NOMO-1 treated with dmso at 0.1 percent for 144 hours (cell line): ENCODE measurements around the gene ZNF765.
A peak's percentile ranks its signal among the peaks of the same experiment; 100 is the strongest.
"Not testable (repeated sequence)": the region's sequence is repeated elsewhere in the genome, so short reads cannot be mapped to it uniquely, and the experiment has no call there.

ENCODE experiments used
- DNase-seq: peaks from one replicate; lab custom pipeline; 2025; ENCODE audit not compliant: unreplicated experiment; lab: John Stamatoyannopoulos, UW

Gene ZNF765

GRCh38 chr19:53394974-53395839 is at the start of gene ZNF765:
Gene ZNF765 (plus strand): TSS chr19:53395149. CDS start chr19:53398016, 2,867 bp downstream.
- peak; percentile 75 for DNase-seq

DNA sequence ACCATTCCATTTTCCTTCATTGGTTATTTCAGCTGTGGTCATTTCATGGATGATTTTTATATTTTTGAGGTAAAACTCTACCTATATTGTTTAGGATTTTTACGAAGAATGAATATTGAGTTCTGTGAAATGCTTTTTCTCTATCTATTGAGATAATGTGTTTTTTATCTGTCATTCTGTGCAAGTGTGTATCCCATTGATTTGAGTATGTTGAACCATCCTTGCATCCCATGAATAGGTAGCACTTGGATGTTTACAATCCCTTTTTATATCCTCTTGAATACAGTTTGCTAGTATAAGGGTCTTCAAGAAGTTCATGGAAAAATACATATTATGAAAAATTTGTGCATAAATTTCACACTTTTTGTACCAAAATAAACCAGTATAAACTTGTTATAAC is 39.2 kb upstream of the ZNF765 start:
- no peak for DNase-seq

DNA sequence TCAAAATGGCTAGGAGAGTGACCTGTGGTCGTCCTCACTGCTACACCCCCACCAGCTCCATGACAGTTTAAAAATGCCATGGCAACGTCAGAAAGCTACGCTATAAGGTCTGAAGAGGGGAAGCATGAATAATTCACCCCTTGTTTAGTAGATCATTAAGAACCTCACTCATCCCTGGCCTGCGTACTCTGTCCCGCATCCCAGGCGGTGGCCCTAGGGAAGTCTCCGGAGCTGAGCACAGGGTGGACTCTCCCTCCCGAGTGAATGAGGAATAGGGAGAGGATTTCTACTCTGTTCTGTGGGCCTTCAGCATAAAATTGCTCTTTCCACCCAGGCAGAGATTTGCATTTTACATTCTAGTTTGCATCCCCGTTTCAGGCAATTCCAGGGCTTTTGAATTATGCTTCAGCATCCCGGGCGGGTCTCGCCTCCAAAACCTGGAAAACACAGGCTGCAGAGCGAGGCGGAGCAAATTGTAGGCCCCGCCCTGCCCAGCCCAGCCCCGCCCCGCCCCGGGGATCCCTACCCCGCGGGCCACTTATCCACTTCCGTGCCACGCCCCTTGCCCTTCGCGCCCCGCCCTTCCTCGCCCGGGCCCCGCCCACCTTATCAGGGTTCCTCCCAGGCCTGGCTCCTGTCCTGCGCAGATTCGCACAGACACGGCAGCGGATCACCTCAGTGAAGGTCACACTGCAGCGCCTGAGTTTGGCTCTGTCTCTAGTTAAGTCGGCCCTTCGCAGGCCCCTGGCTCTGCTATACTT is 36.9 kb upstream of the ZNF765 start:
- DNase-seq: no peak

- not testable (repeated sequence) for DNase-seq
Observed at GRCh38 chr19:53360056-53360455, 34.9 kb upstream of the ZNF765 start.

DNA sequence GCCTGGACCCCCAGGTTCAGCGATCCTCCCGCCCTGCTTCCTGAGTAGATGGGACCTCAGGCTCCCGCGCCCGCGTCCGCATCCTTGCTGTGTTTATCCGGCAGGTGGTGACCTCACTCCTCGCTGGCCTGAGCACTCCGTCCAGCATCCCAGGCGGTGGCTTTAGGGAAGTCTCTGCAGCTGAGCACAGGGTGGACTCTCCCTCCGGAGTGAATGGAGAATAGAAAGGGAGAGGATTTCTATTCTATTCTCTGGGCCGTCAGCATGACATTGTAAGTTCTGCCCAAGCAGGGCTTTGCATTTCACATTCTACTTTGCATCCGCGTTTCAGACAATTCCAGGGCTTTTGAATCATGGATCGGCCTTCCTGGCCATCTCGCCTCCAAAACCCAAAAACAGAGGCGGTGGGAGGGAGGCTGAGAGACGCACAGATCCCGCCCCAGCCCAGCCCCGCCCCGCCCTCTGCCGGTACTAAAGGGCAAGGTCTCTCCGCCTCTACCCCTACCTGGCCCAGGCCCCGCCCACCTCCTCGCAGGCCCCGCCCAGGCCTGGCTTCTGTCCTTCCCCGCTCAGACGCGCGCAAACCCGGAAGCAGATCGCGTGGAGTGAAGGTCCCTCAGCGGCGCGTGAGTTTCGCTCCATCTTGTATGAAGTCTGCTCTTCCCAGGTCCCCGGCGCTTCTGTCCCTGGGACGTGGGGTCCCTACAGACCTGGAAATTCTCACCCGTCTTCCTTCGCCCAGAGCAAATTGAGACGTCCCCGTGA is 29.6 kb upstream of the ZNF765 start, which contains the start of gene ZNF525:
Gene ZNF525, plus strand, starts transcription at position 572 of the 765 bp plus-strand sequence. CDS start 6,577 bp downstream, outside the sequence.
- DNase-seq: peak; percentile 91

- peak; percentile 38 for DNase-seq
Observed at GRCh38 chr19:53365899-53366493, 29.0 kb upstream of the ZNF765 start.

- DNase-seq: no peak
Observed at GRCh38 chr19:53372196-53372595, 22.8 kb upstream of the ZNF765 start.

GRCh38 chr19:53374288-53374687 is 20.7 kb upstream of the ZNF765 start:
- DNase-seq: no peak

DNA sequence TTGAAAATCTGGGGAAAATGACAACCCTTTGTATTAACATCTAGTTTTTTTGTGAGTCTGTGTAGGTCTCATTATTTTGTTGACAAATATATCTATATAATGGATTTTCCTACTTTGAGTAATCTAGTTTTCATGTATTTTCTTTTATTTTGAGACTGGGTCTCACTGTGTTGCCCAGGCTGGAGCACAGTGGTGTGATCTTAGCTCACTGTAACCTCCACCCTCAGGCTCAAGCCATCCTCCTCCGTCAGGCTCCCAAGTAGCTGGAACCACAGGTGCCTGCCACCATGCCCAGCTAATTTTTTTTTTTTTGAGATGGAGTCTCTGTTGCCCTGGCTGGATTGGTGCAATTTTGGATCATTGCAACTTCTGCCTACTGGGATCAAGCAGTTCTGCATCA is 20.2 kb upstream of the ZNF765 start:
- DNase-seq: no peak

GRCh38 chr19:53381376-53381775 is 13.6 kb upstream of the ZNF765 start:
- DNase-seq: no peak

- DNase-seq: no peak
Observed at GRCh38 chr19:53388168-53388567, 6.8 kb upstream of the ZNF765 start.

- DNase-seq: no peak
Observed at GRCh38 chr19:53388904-53389303, 6.0 kb upstream of the ZNF765 start.

GRCh38 chr19:53389571-53389970 is 5.4 kb upstream of the ZNF765 start:
- DNase-seq: no peak

GRCh38 chr19:53389978-53390377 is 5.0 kb upstream of the ZNF765 start:
- no peak for DNase-seq

DNA sequence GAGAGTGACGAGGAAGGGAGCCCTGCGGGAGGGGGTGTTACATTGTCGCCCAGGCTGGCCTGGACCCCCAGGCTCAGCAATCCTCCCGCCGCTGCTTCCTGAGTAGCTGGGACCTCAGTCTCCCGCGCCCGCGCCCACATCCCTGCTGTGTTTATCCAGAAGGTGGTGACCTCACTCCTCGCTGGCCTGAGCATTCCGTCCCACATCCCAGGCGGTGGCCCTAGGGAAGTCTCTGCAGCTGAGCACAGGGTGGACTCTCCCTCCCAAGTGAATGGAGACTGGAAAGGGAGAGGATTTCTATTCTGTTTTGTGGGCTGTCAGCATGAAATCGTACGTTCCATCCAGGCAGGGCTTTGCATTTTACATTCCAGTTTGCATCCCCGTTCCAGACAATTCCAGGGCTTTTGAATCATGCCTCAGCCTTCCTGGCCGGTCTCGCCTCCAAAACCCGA is 401 bp upstream of the ZNF765 start:
- DNase-seq: no peak

DNA sequence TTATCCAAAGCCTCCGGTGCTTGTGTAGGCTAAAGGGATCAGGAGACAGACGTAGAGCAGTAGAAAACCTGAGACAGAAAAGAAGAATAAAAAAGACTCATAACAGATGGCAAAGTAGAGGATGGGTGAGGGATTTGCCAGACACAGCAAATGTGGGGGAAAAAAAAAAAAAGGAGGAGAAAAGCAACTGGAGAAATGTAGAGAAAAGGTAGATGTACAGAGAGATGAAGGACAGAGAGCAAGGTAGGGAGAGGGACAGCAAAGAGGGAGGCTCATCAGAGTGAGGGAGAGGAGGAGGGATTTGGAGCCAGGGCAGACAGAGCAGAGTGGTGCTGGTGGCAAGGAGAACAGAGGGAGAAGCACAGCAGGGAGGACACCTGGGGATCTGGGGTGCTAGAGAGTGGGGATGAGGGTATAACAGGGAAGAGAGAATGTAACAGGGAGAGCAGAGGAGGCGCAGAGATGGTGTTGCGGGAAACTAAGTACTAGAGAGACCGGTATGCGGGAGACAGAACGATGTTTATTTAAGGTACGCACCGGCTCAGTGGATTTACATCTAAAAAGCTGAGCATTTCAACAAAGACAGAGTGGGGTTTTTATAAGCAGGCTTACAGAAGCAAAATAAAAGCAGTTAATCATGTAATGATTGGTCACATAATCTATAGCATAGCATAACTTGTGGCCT is 1.0 kb downstream of the ZNF765 start:
- not testable (repeated sequence) for DNase-seq

- no peak for DNase-seq
Observed at GRCh38 chr19:53396525-53396868, 1.5 kb downstream of the ZNF765 start.

DNA sequence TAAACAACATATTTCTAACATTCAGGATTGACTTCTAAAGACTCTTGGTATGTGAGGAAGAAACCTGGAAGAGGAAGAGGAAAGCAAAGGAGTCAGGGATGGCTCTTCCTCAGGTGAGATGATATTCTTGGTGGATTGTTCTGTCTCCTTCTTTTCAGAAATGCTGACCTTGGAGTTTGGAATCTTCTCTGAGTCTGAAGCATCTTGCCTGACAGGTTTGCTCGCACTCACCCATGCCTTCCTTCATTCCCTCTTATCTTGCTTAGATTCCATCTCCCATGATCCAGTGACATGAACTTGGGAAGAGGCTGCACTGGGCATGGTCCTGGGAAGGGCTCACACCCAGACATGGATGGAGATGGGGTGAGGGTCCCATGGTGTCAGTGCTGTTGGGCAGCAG is 3.0 kb downstream of the ZNF765 start:
- DNase-seq: not testable (repeated sequence)

DNA sequence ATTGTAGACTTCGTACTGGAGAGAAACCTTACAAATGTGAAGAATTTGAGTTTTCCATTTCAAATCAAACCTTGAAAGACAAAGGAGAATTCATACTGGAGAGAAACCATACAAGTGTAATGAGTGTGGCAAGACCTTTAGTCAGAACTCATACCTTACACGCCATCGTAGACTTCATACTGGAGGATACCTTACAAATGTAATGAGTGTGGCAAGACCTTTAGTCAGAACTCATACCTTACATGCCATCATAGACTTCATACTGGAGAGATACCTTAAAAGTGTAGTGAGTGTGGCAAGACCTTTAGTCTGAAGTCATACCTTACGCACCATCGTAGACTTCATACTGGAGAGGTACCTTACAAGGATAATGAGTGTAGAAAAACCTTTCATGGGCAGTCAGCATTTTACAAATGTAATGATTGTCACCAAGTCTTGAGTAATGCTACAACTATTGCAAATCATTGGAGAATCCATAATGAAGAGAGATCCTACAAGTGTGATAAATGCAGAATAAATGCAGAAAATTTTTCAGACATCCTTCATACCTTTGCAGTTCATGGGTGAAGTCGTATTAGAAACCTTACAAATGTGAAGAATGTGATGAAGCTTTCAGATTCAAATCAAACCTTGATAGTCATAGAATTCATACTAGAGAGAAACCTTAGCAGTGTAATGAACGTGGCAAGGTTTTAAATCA is 14.7 kb downstream of the ZNF765 start:
- DNase-seq: no peak
